KG1 (cell line): ENCODE measurements around the gene MRPL37.
"Not testable (repeated sequence)": the region's sequence is repeated elsewhere in the genome, so short reads cannot be mapped to it uniquely, and the experiment has no call there.

Source experiments
- DNase-seq: peaks from one replicate; lab custom pipeline; 2025; lab: John Stamatoyannopoulos, UW

MRPL37 gene

DNA sequence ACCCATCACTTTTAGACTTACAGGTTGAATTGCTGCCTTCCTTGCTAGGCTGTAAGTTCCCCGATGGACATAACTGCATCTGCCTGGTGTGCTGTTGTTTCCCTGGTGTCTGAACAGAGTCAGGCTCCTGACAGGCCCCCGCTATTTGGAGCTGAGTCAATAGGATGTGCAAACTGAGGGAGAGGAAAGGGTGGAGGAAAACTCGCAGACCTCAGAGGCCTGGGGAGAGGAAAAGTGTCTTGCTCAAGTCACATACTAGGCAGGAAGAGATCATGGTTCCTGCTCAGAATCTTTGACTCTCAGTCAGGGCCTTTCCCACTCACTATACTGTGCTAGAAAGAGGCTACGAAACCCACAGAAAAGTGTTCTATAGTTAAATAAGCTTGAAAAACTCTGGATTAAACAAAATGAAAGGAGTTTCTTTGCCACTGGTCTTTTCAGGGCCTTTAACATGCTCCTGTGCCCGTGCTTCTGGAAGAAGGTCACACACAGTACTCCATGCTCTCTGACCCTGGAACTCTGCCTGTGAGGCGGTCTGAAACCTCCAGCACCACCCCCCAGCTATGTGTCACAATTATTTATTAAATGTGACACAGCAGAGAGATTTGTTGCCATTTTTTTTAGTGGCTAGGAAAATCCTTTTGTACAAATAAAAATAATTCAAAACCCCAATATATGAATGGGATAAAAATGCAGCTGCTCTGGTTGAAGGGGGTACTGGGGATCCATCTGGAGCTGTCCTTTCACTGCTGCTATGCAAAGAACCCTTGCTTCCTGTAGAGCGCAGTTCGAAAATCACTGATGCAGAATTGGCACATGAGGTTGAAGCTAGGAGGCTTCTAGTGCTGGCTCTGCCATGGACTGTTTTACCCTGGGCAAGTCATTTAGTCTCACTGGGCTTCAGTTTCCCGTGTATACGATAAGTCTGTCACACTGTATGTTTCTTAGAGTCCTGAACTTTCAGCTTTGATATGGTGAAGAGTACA lies 27.1 kb upstream of the MRPL37 start:
- peak; percentile 19 for DNase-seq

DNA sequence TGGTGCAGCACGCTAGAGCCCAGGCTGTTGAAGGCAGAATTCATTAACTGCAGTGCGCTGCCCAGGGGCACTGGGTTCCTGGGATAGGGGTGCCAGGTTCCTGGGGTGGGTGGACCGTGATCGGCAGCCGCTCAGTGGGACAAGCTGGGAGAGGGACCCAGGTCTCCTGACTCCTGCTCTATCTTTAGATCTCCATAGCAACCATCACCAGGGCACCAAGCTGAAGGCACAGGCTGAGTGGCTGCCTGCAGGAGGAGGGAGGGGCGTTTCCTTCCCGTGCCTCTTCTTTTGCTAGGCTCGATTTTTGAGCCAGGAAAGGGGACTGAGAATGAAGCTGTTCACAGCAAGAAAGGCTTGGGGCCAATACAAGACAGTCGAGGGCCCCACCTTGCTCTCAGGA lies 26.3 kb upstream of the MRPL37 start:
- no peak for DNase-seq

DNA sequence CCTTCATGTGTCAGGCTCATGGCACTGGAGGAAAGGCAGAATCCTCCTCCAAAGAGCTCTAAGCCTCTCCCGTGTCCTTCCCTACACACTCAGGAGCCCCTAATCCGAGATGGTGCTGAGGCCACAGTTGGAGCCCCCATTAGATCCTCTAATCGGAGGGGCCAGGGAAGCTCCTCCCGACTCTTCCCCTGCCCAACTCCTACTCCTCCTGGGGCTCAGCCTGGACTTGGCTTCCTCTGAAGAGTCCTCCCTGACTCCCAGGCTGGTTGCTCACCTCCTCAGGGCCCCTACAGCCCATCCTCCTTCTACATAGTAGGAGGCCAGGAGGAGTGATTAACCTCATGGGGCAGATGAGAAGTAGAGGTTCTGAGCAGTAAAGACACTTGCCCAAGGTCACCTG lies 25.9 kb upstream of the MRPL37 start:
- DNase-seq: no peak

DNA sequence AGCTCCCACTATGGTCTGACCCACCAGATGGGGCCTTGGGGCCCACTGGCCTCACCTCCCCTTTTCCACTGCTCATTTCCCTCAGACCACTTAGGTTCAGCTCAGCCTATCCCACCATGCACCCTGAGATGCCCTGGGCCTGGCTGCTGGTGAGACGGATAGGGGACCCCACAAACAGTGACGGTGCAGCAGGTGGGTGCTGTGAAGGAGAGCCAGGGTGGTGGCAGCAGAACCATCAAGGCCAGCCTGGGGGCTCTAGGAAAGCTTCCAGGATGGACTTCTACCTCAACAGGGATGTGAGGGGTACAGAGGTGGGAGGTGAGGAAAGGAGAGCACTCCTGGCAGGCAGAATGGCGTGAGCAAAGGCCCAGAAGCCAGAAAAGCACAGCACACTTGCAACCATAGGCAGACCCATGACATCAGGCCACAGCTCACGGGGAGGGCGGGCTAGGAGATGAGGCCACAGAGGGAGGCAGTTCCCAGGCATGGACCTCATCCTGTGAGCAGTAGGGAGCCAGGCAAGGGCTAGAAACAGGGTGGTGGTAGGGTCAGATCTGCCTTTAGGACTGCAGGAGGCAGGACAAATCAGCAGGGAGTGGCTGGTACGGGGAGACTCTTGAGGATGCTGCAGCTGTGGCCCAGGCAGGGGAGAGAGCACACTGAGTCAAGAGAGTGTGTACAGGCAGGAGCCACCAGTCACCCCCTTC lies 23.2 kb upstream of the MRPL37 start:
- no peak for DNase-seq

DNA sequence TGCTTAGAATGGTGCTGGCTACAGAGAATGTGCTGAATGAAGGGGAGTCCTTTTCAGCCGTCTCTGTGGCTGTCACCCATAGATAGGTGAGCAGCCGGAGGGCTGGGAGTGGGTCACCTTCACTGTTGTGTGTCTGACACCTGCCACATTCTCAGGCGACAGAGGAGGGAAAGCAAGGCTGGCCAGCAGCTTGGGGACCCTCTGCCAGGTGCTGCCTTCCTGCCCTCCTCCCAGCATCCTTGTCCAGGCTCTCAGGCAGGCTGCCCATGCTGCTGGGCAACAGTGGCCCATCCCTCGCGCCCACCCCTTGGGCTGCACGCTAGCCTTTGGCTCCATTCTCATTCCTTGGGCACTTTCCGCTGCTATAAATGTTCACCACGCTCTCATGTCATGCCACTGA lies 22.2 kb upstream of the MRPL37 start:
- no peak for DNase-seq

DNA sequence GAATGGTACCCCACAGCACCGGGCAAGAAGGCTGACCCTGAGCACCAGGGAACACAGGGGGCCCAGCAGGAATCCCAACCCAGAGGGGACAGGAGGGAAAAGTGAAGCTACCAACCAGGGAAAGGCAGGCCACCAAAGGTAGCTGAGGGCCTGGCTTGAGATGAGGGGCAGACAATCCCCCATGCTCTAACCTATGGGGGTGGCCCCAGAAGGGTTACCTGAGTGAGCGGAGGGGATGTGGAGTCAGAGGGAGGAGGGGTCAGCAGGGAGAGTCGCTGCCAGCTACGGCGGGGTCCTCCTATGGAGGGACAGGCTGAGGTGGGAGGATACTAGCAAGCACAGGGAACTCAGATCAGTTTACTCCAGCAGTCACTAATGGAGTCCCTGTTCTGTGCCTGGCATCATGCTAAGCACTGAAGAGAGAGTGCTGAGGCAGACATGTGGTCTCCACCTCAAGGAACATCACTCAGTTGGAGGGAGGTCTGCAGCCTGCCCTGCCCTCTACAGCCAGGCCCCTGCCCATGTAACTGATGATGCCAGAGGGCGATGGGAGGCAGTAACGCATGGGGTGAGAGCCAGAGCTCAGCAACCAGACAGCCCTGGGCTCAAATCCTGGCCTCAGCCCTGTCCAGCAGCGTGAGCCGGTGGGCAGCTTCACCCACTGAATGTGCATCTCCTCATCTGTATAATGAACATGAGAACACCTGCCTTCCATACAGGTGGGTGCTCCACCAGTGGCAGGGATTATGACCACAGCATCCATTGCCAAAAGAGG lies 21.5 kb upstream of the MRPL37 start:
- no peak for DNase-seq

DNA sequence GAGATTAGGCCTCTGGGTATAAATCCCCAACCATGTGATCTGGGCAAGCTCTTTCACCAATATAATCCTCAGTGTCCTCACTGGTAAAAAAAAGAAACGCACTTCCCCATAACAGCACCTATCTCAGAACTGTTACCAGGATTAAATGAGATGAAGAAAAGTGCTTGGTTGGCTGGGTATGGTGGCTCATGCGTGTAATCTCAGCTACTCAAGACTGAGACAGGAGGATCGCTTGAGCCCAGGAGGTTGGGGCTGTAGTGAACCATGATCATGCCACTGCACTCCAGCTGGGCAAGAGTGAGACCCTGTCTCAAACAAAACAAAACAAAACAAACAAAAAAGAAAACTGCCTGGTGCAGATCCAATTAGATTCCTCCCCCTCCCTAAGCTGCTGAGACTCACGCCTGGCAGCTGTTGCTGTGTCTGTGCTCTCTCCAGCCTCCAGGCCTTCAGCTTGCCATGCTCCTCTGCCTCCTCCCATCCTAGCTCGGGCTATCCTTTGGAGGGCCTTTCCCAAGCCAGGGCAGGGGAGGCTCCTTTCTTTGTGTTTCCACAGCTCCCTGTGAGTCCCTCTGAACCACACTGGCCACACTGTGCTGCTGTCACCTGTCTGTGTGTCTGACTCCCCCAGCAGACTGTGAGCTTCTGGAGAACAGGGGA lies 19.1 kb upstream of the MRPL37 start:
- no peak for DNase-seq

DNA sequence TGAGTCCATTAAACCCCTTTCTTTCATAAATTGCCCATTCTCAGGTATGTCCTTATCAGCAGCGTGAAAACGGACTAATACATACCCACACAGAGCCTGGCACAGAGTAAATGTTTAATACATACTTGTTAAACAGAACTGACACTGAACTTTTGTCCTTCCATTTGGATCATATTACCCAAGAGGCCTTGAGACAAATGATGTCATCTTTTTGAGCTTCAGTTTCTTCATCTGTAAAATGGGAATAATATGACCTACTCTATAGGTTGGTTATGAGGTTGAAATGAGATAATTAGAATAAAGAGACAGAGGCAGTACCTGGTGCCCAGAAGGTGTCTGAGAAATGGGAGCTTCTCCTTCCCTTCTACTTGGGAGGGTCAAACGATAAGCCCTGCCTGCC lies 13.9 kb upstream of the MRPL37 start:
- no peak for DNase-seq

DNA sequence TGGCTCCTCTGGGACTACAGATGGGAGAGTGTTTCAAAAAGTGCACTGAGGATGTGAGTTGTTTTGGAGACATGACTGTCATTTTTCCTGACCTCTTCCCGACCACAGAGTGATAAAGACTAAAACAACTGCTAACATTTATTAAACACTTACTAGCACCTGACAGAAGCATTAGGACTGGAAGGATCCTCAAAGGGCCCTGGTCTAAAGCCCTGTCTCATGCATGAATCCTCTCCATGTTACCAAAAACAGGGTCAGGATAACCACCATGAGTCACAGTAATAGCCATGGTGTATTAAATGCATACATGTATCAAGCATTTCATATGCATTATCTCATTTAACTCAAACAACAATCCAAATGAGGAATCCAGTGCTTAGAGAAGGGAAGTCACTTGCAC lies 11.7 kb upstream of the MRPL37 start:
- no peak for DNase-seq

DNA sequence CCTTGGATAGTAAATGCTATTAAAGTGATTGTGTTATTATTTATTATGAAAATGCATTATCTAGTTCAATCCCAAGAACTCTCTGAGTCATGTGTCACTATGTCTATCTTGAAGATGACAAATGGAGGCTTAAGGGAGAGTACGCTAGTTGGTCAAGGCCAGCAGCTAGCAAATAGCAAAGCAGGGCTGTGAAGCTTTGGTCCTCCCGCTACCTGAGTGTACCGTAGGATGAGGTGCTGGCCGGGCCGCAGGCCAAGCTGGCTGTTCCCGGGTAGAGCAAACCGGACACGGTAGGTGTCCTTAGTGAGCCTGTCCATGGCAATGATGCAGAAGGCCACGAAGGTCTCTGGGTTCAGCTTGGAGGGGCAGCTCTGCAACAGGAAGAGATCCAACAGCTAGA lies 9.4 kb upstream of the MRPL37 start:
- DNase-seq: no peak

DNA sequence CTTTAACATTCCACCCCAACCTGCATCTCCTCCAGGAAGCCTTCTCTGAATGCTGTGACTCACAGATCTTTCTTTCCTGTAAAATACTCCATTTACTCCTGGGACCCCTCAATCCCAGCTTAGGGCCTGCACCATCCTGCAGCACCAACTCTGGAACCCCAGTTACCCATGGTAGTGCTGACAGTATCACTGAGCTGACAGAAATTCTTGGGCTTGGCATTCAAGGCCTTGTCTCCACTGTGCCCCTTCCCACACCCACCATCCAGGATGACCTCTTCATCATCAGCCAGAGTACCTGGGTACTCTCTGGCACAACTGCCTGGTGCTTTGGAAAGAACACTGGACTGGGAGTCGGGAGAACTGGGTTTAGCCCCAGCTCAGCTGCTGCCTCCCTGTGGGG lies 8.4 kb upstream of the MRPL37 start:
- DNase-seq: no peak

DNA sequence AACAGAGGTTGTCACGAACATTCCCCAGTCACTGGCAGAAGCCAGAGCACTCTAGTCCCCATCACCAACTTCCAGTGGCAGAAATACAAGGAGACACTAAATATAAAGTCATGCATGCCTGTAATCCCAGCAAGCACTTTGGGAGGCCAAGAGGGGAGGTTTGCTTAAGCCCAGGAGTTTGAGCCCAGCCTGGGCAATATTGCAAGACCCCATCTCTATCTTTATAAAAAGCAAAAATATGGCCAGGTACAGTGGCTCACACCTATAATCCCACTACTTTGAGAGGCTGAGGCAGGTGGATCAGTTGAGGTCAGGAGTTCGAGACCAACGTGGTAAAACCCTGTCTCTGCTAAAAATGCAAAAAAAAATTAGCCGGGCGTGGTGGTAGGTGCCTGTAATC lies 6.5 kb upstream of the MRPL37 start:
- DNase-seq: no peak

DNA sequence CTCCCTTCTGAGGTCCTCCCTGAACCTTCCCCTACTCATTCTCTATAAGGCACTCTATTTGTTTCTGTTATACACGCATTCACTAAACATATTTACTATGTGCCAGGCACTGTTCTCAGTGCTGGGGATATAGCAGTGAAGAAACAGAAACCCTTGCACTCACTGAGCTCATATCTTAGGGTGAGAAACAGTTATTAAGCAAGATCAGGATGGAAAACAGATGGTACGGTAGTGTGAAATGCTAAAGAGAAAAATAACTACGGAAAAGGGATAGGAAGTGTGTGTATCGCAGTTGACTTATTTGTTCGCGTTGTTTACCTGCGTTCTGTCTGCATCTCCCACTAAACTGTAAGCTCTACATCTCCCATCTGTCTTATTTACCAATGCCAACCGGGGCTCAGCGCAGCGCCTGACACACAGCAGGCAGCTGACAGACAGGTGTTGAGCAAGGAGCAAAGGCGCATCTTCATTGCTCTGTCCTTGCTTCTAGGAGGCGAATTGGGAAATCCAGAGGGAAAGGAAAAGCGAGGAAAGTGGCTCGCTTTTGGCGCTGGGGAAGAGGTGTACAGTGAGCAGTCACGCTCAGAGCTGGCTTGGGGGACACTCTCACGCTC lies 709 bp upstream of the MRPL37 start:
- no peak for DNase-seq

DNA sequence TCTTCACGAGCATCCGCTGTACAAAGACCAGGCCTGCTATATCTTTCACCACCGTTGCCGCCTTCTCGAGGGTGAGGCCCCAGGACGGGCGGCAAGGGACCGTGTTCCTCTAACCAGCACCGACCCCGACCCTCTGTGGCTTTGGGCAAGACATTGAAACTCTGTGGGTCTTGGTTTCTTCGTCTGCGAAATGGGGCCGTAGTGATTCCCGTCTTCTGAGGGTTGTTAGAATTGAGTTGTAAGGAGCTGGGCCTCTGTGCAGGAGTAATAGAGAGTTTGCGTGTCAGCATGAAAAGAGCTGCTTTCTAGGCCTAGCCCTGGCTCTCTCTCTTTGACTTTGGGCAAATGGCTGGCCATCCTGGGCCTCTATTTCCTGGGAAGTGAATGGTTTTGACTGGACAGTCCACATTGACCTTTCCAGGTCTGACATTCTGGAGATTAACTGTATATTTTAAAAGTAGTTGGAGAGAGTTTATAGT lies 591 bp downstream of the MRPL37 start:
- DNase-seq: no peak

DNA sequence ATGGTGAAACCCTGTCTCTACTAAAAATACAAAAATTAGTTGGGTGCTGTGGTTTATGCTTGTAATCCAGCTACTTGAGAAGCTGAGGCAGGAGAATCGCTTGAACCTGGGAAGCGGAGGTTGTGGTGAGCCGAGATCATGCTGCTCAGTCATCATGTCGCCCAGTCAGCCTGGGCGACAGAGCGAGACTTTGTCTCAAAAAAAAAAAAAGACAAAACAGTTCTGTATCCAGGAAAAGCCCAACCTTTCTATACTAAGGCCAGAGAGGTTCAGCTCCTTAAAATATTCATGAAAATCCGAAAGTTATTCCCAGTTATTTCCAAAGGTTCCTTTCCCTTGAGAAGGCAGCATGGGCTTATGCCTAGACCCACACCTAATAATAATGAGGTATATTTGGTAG lies 4.2 kb downstream of the MRPL37 start:
- no peak for DNase-seq

DNA sequence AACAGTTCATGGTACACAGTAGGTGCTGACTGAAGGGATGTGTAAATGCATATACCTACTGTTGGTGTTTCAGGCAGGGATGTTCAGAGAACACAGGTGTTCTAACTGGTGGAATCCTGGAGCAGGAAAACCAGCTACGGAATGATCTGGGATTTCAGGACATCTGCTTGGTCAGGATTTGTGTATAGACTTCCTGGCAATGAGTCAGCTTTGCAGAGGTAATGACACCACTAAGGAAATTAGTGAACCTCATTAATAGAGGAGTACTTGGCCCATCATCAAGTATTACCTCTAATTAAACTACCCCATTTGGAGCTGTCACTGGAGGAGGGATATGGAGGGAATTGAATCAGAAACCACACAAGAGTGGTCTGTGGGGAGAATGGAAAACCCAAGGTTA lies 7.3 kb downstream of the MRPL37 start:
- DNase-seq: no peak

DNA sequence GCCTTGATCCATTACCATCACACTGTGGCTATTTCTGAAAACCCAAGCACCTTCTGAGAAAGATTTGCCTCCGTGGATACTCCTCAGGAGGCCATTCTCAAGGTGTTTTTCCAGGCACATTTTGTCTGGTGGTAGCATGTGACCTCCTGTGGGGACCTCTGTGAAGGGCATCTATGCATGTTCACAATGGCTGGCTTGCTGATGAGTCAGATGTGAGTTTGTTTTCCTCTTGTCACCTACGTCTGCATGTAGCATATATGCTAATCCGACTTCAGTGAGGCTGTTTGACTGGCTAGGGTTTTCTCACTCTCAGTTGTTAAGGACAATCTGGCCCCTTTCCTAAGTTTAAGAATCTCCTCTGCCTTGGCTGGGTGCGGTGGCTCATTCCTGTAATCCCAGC lies 7.9 kb downstream of the MRPL37 start:
- DNase-seq: not testable (repeated sequence)

DNA sequence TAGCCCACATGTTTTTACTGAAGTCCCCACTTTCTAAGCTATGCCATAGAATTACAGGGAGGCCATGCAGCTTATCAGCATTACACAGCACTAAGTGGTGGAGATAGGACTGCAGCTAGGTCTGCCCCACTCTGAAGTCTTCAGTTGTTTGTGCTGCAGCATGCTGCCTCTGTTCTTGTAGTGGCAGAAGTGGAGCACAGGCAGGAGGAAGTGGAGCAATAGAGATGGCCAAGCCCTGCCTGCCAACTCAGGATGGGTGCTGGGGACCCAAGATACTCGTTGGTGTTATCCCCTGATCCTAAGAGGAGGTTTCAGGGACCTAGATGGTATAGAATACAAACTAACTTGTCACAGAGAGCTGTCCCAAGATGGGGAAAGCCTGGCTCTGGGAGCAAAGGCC lies 12.9 kb downstream of the MRPL37 start:
- DNase-seq: no peak

DNA sequence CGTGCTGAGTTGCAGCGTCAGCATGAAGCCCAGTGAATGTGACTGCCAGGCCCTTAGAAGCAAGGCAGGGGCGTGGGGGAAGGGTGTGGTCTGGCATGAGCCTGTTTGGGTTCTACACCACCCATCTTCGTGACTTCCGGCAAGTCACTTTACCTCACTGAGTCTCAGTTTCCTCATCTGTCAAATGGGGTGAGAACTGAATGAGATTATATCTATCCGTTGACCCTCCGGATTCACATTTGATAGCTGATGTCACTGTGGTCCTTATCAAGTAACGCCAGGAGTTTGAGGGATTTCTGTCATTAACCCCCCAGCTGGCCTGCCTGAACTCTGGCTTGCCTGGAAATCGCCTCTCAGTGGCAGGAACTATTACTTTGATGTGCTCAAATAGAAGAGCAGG lies 15.6 kb downstream of the MRPL37 start:
- DNase-seq: no peak

DNA sequence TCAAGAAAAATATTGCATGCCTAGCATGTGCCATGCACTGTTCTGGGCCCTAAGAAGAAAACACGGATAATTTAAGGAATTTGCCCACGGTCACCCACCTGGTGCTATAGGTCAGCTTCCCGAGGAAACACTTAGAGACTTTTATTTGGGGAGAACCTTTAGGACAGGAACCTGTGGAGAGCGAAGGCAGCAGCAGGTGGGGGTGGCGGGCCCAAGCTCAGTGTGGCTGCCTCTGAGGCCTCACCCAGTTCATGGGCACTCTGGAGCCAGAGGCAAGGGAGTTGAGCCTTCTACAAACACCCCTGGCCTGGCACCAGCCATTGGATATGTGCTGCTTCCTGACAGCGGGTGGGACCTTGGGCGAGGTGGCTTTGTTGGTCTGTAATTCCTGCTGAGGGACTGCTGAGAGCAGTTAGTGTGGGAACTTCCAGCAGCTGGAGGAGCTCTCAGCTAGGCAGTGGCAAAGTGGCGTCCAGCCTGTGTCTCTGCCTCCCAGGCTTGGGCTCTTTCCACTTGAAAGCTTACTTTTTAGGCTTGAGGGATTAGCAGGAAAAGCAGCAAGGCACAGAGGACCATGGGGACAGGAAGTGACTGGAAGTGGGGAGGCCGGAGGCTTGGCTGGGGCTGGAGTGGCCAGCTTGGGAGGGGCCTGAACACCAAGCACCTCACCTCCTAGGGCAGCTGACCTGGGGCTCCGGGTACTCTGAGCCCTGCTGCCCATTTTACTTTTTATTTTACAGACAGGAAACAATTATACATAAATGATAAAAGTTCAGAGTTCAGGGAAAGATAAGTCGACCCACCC lies 19.1 kb downstream of the MRPL37 start:
- DNase-seq: no peak

DNA sequence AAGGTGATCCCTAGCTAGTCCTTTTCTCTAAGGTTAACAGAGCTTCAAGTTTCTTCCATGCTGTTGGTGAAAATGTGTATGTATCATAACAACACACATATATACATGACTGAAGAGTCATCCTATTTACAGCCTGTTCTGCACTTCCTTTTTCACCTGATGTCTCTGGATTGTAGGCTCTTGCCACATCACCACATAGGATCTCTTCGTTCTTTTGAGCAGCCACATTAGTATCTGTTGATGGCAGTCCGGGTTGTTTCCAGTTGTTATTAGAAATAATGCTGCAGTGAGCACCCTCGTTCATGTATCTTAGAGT lies 19.7 kb downstream of the MRPL37 start:
- DNase-seq: no peak
